ENCODE data around the gene MAST4.

DNA sequence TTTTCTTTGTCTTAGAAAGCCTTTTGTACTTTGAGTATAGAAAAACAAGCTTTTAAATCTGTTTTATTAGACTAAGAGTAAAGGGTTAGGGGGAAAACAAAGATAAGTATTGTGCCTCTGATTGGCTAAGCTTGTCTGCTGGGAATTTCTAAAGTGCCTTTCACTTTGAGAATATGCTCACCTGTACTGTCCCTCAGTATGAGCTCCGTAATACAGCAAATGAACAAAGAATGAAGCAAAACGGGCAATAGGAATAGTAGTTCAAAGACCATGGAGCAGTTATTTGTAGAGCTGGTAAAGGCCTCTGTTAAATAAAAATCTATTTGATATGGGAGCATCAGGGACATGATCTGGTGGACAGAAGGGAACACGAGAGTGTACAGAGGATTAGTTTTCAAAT is 277.8 kb downstream of the MAST4 start:
- TF ChIP-seq POLR2A (IDR thresholded peaks at IDR 0.05): no peak
- TF ChIP-seq, protein P1, sequence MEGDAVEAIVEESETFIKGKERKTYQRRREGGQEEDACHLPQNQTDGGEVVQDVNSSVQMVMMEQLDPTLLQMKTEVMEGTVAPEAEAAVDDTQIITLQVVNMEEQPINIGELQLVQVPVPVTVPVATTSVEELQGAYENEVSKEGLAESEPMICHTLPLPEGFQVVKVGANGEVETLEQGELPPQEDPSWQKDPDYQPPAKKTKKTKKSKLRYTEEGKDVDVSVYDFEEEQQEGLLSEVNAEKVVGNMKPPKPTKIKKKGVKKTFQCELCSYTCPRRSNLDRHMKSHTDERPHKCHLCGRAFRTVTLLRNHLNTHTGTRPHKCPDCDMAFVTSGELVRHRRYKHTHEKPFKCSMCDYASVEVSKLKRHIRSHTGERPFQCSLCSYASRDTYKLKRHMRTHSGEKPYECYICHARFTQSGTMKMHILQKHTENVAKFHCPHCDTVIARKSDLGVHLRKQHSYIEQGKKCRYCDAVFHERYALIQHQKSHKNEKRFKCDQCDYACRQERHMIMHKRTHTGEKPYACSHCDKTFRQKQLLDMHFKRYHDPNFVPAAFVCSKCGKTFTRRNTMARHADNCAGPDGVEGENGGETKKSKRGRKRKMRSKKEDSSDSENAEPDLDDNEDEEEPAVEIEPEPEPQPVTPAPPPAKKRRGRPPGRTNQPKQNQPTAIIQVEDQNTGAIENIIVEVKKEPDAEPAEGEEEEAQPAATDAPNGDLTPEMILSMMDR (IDR thresholded peaks at IDR 0.05): no peak

Data from esophagus squamous epithelium (tissue), 4 donors.